PFSK-1 (cell line): ENCODE results near the gene PITPNM2.

Experiments
- FOXP2 ChIP-seq: optimal IDR thresholded peaks from 2 replicates; pipeline ENCODE3; 2011; ENCODE audit warnings: borderline replicate concordance, control low read depth, inconsistent platforms; ENCODE audit not compliant: insufficient read depth; ENCODE audit errors: extremely low read length, extremely low read depth
- POLR2AphosphoS5 ChIP-seq: IDR thresholded peaks from 2 replicates; pipeline ENCODE4 v1.6.1; 2012; ENCODE audit warnings: low read depth, mild to moderate bottlenecking, control low read depth, low read length, moderate library complexity
- REST ChIP-seq, 2 experiments: IDR thresholded peaks; 2 replicates each; pipeline versions ENCODE4 v1.6.1 to v1.8.0; 2011 to 2012; ENCODE audit warnings: low read depth in 2 of 2, low read length in 2 of 2, control low read depth in 1 of 2, inconsistent platforms in 1 of 2, mild to moderate bottlenecking in 1 of 2, moderate library complexity in 1 of 2; ENCODE audit not compliant: insufficient read depth in 1 of 2
- SIN3A ChIP-seq: IDR thresholded peaks from 2 replicates; pipeline ENCODE4 v1.6.1; 2012; ENCODE audit warnings: mild to moderate bottlenecking, low read length, moderate library complexity, borderline replicate concordance; ENCODE audit not compliant: insufficient read depth
- TAF1 ChIP-seq: IDR thresholded peaks from 2 replicates; pipeline ENCODE4 v1.6.1; 2012; ENCODE audit warnings: low read length, control low read depth, borderline replicate concordance; ENCODE audit not compliant: insufficient read depth

PITPNM2 gene

DNA sequence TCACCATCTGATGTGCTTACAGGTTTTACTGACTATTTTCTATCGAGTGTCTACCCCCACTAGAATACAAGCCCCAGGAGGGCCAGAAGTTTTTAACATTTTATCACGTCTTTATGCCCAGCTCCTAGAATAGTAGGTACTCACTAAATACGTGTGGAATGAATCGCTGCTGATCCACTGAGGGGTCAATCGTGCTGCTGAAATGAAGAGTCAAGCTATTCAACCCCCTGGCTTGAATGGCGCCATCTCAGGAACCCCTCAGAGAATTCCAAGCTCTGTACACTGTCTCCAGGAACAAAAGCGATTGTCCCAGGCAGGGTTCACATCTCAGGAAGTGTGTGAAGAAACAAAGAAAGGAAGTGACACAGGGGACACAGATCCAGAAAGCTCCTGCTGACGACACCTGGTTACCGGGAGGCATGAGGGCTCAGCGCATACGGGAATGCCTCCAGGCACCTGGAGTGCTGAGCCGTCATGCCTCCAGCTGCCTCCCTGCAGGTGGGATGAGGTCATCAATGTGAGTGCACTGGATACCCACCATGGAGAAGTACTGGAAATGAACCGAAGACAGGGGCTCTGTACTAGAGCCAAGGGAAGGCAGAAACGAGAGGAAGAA, 45.6 kb downstream of the PITPNM2 start:
- TF ChIP-seq FOXP2 (no peak), TAF1 (no peak), SIN3A (no peak), POLR2AphosphoS5 (no peak), REST (IDR thresholded peaks at IDR 0.05; ENCODE audit: insufficient read depth in 1 of 2, low read depth in 2 of 2, low read length in 2 of 2) (no peak)

- no peak for TF ChIP-seq POLR2AphosphoS5
- no peak for TF ChIP-seq TAF1
- TF ChIP-seq SIN3A = no peak
- TF ChIP-seq FOXP2 = no peak
- no peak for TF ChIP-seq REST (IDR thresholded peaks at IDR 0.05; ENCODE audit: insufficient read depth in 1 of 2, low read depth in 2 of 2, low read length in 2 of 2)
Measured at GRCh38 chr12:123104809-123105208, 46.1 kb downstream of the PITPNM2 start.

- no peak for TF ChIP-seq SIN3A
- no peak for TF ChIP-seq POLR2AphosphoS5
Measured at GRCh38 chr12:123102781-123103503, 47.9 kb downstream of the PITPNM2 start.

GRCh38 chr12:123102366-123102765, 48.5 kb downstream of the PITPNM2 start:
- TF ChIP-seq POLR2AphosphoS5 (no peak), SIN3A (no peak), FOXP2 (no peak), TAF1 (no peak), REST (IDR thresholded peaks at IDR 0.05; ENCODE audit: insufficient read depth in 1 of 2, low read depth in 2 of 2, low read length in 2 of 2) (no peak)

DNA sequence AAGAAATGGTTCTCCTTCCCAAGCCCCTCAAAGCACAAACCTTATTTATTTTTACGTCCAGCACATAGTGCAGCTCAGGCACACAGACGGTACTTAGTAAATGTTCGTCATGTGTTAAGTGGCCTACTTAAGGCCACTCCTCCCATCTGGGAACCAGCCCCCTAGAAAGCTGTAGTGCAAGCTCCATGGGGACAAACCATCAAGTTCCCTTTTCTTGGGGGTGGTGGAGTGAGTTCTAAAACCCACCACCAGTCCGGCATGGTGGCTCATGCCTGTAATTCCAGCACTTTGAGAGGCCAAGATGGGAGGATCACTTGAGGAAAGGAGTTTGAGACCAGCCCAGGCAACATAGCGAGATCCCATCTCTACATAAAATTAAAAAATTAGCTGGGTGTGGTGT, 49.4 kb downstream of the PITPNM2 start:
- TF ChIP-seq POLR2AphosphoS5 = no peak
- no peak for TF ChIP-seq REST (IDR thresholded peaks at IDR 0.05; ENCODE audit: insufficient read depth in 1 of 2, low read depth in 2 of 2, low read length in 2 of 2)
- no peak for TF ChIP-seq TAF1
- no peak for TF ChIP-seq SIN3A
- no peak for TF ChIP-seq FOXP2
